Measurements from ENCODE around the gene RALGAPA2.

The RALGAPA2 gene

GRCh38 chr20:20630551-20630950 is 81.9 kb downstream of the RALGAPA2 start:
- no peak for DNase-seq (ENCODE audit: low spot score)

GRCh38 chr20:20629556-20630188 is 82.8 kb downstream of the RALGAPA2 start:
- DNase-seq (ENCODE audit: low spot score): no peak

- no peak for DNase-seq (ENCODE audit: low spot score)
These were observed 84.1 kb downstream of the RALGAPA2 start for GRCh38 chr20:20628314-20628713.

GRCh38 chr20:20627471-20627870 is 85.0 kb downstream of the RALGAPA2 start:
- DNase-seq (ENCODE audit: low spot score): no peak

- DNase-seq (ENCODE audit: low spot score): no peak
These were observed 87.5 kb downstream of the RALGAPA2 start for GRCh38 chr20:20624914-20625313.

GRCh38 chr20:20621195-20621594 is 91.2 kb downstream of the RALGAPA2 start:
- peak; percentile 26 for DNase-seq (ENCODE audit: low spot score)

GRCh38 chr20:20614391-20614790 is 98.1 kb downstream of the RALGAPA2 start:
- DNase-seq (ENCODE audit: low spot score): no peak

GRCh38 chr20:20612251-20612650 is 100.2 kb downstream of the RALGAPA2 start:
- DNase-seq (ENCODE audit: low spot score): no peak

GRCh38 chr20:20611167-20611566 is 101.3 kb downstream of the RALGAPA2 start:
- no peak for DNase-seq (ENCODE audit: low spot score)

GRCh38 chr20:20609522-20609921 is 102.9 kb downstream of the RALGAPA2 start:
- DNase-seq (ENCODE audit: low spot score): no peak

- DNase-seq (ENCODE audit: low spot score): no peak
These were observed 103.8 kb downstream of the RALGAPA2 start for GRCh38 chr20:20608641-20609040.

GRCh38 chr20:20608041-20608440 is 104.4 kb downstream of the RALGAPA2 start:
- DNase-seq (ENCODE audit: low spot score): no peak

- DNase-seq (ENCODE audit: low spot score): no peak
These were observed 105.6 kb downstream of the RALGAPA2 start for GRCh38 chr20:20606881-20607280.

GRCh38 chr20:20606050-20606449 is 106.4 kb downstream of the RALGAPA2 start:
- DNase-seq (ENCODE audit: low spot score): no peak

GRCh38 chr20:20604907-20605306 is 107.5 kb downstream of the RALGAPA2 start:
- no peak for DNase-seq (ENCODE audit: low spot score)

GRCh38 chr20:20604357-20604756 is 108.1 kb downstream of the RALGAPA2 start:
- DNase-seq (ENCODE audit: low spot score): no peak

GRCh38 chr20:20603339-20603990 is 109.0 kb downstream of the RALGAPA2 start:
- DNase-seq (ENCODE audit: low spot score): no peak

- DNase-seq (ENCODE audit: low spot score): no peak
These were observed 114.5 kb downstream of the RALGAPA2 start for GRCh38 chr20:20597966-20598365.

- DNase-seq (ENCODE audit: low spot score): peak; percentile 42
These were observed 118.3 kb downstream of the RALGAPA2 start for GRCh38 chr20:20594171-20594530.

GRCh38 chr20:20593447-20594170 is 118.8 kb downstream of the RALGAPA2 start:
- peak; percentile 66 for DNase-seq (ENCODE audit: low spot score)

- no peak for DNase-seq (ENCODE audit: low spot score)
These were observed 127.3 kb downstream of the RALGAPA2 start for GRCh38 chr20:20585146-20585545.

GRCh38 chr20:20582734-20583133 is 129.7 kb downstream of the RALGAPA2 start:
- no peak for DNase-seq (ENCODE audit: low spot score)

GRCh38 chr20:20580139-20580538 is 132.3 kb downstream of the RALGAPA2 start:
- DNase-seq (ENCODE audit: low spot score): no peak

Measured in AG20443 (cell line).